ENCODE measurements around the gene CSGALNACT2.

The CSGALNACT2 gene

GRCh38 chr10:43110338-43111071 lies 27.7 kb upstream of the CSGALNACT2 start:
- H3K4me3 ChIP-seq (ENCODE audit: low read depth, low read length) = no peak overlapping the region
- DNase-seq = peak; percentile 3
- H3K27ac ChIP-seq = no peak overlapping the region
- in situ Hi-C loops (cut with HindIII; ENCODE audit: low pct_ligation_motif_present, low sequenced_read_pairs) = no loop called here
- no peak for TF ChIP-seq CTCF (IDR thresholded peaks at IDR 0.05; ENCODE audit: low read depth, low read length, missing control alignments)
- no peaks in the 10 kb centered on the region for H3K27me3 ChIP-seq (replicated peaks)
- H3K36me3 ChIP-seq (replicated peaks) = no peaks in the 10 kb centered on the region

- no peaks in the 10 kb centered on the region for H3K27me3 ChIP-seq (replicated peaks)
- H3K36me3 ChIP-seq (replicated peaks) = no peaks in the 10 kb centered on the region
- no peak for TF ChIP-seq CTCF (IDR thresholded peaks at IDR 0.05; ENCODE audit: low read depth, low read length, missing control alignments)
- in situ Hi-C loops (cut with HindIII; ENCODE audit: low pct_ligation_motif_present, low sequenced_read_pairs) = no loop called here
- DNase-seq = no peak
- no peak overlapping the region for H3K27ac ChIP-seq
- no peak overlapping the region for H3K4me3 ChIP-seq (ENCODE audit: low read depth, low read length)
Measured at GRCh38 chr10:43111101-43111500, 27.1 kb upstream of the CSGALNACT2 start.

- H3K27me3 ChIP-seq (replicated peaks) = no peaks in the 10 kb centered on the region
- no peak overlapping the region for H3K4me3 ChIP-seq (ENCODE audit: low read depth, low read length)
- no peak overlapping the region for H3K27ac ChIP-seq
- in situ Hi-C loops (cut with HindIII; ENCODE audit: low pct_ligation_motif_present, low sequenced_read_pairs) = no loop called here
- no peak for DNase-seq
- no peaks in the 10 kb centered on the region for H3K36me3 ChIP-seq (replicated peaks)
- TF ChIP-seq CTCF (IDR thresholded peaks at IDR 0.05; ENCODE audit: low read depth, low read length, missing control alignments) = no peak
Measured at GRCh38 chr10:43111921-43112607, 26.2 kb upstream of the CSGALNACT2 start.

- H3K27me3 ChIP-seq (replicated peaks) = no peaks in the 10 kb centered on the region
- H3K36me3 ChIP-seq (replicated peaks) = no peaks in the 10 kb centered on the region
- no peak overlapping the region for H3K27ac ChIP-seq
- TF ChIP-seq CTCF (IDR thresholded peaks at IDR 0.05; ENCODE audit: low read depth, low read length, missing control alignments) = no peak
- in situ Hi-C loops (cut with HindIII; ENCODE audit: low pct_ligation_motif_present, low sequenced_read_pairs) = no loop called here
- H3K4me3 ChIP-seq (ENCODE audit: low read depth, low read length) = no peak overlapping the region
- DNase-seq = no peak
Measured at GRCh38 chr10:43112608-43112961, 25.7 kb upstream of the CSGALNACT2 start.

- no peak for TF ChIP-seq CTCF (IDR thresholded peaks at IDR 0.05; ENCODE audit: low read depth, low read length, missing control alignments)
- Histone ChIP-seq H3K27ac (no peak overlapping the region), H3K27me3 (replicated peaks) (no peaks in the 10 kb centered on the region), H3K4me3 (ENCODE audit: low read depth, low read length) (no peak overlapping the region), H3K36me3 (replicated peaks) (no peaks in the 10 kb centered on the region)
- in situ Hi-C loops (cut with HindIII; ENCODE audit: low pct_ligation_motif_present, low sequenced_read_pairs) = no loop called here
- DNase-seq = no peak
Measured at GRCh38 chr10:43113201-43114087, 24.8 kb upstream of the CSGALNACT2 start.
